ENCODE results near the gene EBF3. TPM values are rescaled to one million over a fixed set of nuclear protein-coding genes. Genes with fewer than 3 reads are reported as not detected.
A peak's percentile ranks its signal among the peaks of the same experiment; 100 is the strongest.

The EBF3 gene
- total RNA-seq, 1 experiment from 2014 or later = 0.22 TPM

DNA sequence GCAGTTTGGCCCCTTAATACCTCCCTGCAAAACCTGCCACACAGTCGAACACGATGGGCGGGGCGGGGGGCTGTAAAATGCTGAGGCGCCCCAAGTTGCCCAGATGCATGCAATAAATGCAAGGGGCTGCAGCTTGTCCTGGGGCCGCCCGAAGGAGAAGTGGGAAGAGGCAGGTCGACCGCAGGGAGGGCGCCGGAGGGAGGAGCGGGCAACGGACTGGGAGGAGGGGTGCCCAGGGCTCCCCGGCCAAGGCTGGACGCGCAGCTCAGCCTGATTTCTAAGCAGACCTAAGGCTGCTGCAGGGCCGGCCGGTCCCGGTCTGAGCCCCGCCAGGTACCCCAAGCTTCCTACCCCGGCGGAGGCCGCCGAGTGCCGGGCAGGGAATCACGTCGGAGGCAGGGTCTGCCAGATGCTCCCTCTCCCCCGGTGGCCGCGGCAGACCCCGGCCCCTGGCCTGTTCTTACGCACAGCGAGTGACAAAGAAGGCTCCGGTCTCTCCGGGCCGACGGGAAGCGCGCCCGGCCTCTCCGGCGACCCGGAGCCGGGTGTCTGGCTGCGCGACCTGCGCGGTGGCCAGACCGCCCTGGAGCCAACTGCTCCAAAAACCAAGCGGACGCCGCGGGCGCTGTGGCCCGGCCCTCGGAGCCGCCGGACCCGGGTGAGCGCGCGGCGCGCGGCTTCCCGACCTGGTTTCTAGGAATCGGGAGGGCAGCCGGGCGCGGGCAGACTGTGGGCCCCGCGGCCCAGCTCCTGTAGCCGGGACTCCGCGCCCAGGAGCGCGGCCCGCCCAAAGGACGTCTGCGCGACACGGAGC is 744 bp upstream of the EBF3 start:
- no peak overlapping the region for H4K91ac ChIP-seq (ENCODE audit: insufficient read length, low read depth, low read length)
- H3K23ac ChIP-seq (ENCODE audit: insufficient read length, low read depth, low read length) = no peak overlapping the region
- peaks cover 15% of the 10 kb centered on the region for H3K23me2 ChIP-seq (ENCODE audit: insufficient read length, low read depth, low read length, poor library complexity, severe bottlenecking)
- no peak overlapping the region for H3T11ph ChIP-seq (ENCODE audit: low read length)
- no peak overlapping the region for H2AK5ac ChIP-seq (ENCODE audit: insufficient read length, low read length)
- H3K27ac ChIP-seq (ENCODE audit: insufficient read length, low read depth, low read length) = no peak overlapping the region
- H4K8ac ChIP-seq (replicated peaks; ENCODE audit: insufficient read length, low read depth, low read length) = no peak overlapping the region
- Mint-ChIP-seq H3K9me3 (peaks cover 1 to 9% of the 10 kb centered on the region in 2 experiments; a peak in 3 of 5 replicates), H3K27ac (no peak overlapping the region), H3K4me3 (peak overlapping the region; percentile 29 to 75; a peak in 4 of 5 replicates), H3K36me3 (ENCODE audit: insufficient read depth in 1 of 3, low read depth in 3 of 3) (no peaks in the 10 kb centered on the region; a peak in 1 of 7 replicates), H3K27me3 (ENCODE audit: low read depth) (peaks cover 93% of the 10 kb centered on the region), H3K4me1 (peaks cover 15 to 56% of the 10 kb centered on the region in 2 experiments)
- DNase-seq = no peak
- no peak overlapping the region for H3K9ac ChIP-seq (ENCODE audit: extremely low read depth, insufficient read length, low read length)
- no peaks in the 10 kb centered on the region for H3K79me1 ChIP-seq (ENCODE audit: insufficient read depth, low read depth, low read length, poor library complexity, severe bottlenecking)
- no peaks in the 10 kb centered on the region for H3K79me2 ChIP-seq (ENCODE audit: insufficient read depth, low read length)
- no peak overlapping the region for H2BK5ac ChIP-seq (ENCODE audit: insufficient read length, low read length)
- no CpG with 5 or more reads among the region's 82 CpGs for WGBS (ENCODE audit: extremely low coverage, insufficient read length, low lambda C conversion rate)
- H2BK12ac ChIP-seq (ENCODE audit: insufficient read length, low read depth, low read length) = no peak overlapping the region
- no peak overlapping the region for H3K56ac ChIP-seq (ENCODE audit: insufficient read length, low read depth, low read length)
- no peak overlapping the region for H4K5ac ChIP-seq (ENCODE audit: insufficient read length, low read depth, low read length)
- peaks cover 89% of the 10 kb centered on the region for H3K27me3 ChIP-seq (ENCODE audit: insufficient read depth, low read length)
- no peaks in the 10 kb centered on the region for H4K20me1 ChIP-seq (ENCODE audit: control insufficient read depth, insufficient read depth, insufficient read length)
- TF ChIP-seq, protein P1, sequence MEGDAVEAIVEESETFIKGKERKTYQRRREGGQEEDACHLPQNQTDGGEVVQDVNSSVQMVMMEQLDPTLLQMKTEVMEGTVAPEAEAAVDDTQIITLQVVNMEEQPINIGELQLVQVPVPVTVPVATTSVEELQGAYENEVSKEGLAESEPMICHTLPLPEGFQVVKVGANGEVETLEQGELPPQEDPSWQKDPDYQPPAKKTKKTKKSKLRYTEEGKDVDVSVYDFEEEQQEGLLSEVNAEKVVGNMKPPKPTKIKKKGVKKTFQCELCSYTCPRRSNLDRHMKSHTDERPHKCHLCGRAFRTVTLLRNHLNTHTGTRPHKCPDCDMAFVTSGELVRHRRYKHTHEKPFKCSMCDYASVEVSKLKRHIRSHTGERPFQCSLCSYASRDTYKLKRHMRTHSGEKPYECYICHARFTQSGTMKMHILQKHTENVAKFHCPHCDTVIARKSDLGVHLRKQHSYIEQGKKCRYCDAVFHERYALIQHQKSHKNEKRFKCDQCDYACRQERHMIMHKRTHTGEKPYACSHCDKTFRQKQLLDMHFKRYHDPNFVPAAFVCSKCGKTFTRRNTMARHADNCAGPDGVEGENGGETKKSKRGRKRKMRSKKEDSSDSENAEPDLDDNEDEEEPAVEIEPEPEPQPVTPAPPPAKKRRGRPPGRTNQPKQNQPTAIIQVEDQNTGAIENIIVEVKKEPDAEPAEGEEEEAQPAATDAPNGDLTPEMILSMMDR (conservative IDR thresholded peaks at IDR 0.05) = no peak
- peak overlapping the region; percentile 46 for H3K4me2 ChIP-seq (ENCODE audit: insufficient read depth, insufficient read length, low read length)
- H2BK15ac ChIP-seq (ENCODE audit: low read depth, low read length) = no peak overlapping the region
- no peak overlapping the region for H3K18ac ChIP-seq (ENCODE audit: insufficient read length, low read depth, low read length)
- no peaks in the 10 kb centered on the region for H3K4me1 ChIP-seq (ENCODE audit: insufficient read depth, low read length)
- no peak overlapping the region for H2BK120ac ChIP-seq (ENCODE audit: low read depth, low read length, poor library complexity, severe bottlenecking)
- H2BK20ac ChIP-seq (ENCODE audit: low read depth, low read length, poor library complexity, severe bottlenecking) = no peak overlapping the region
- H3K4ac ChIP-seq (ENCODE audit: low read depth, low read length) = no peak overlapping the region
- H3K14ac ChIP-seq (ENCODE audit: insufficient read depth, low read length) = no peak overlapping the region
- no peak overlapping the region for H2AFZ ChIP-seq (ENCODE audit: low read length)
- H3K9me3 ChIP-seq (ENCODE audit: control insufficient read depth, low read depth, low read length) = no peaks in the 10 kb centered on the region
